Stimulated activated CD8-positive, alpha-beta memory T cell treated with anti-CD3 and anti-CD28 coated beads, Interleukin-4, amount 100 ng/mL, for 1 hour (primary cell): Measurements from ENCODE around the gene ATXN7.

Source experiments
- DNase-seq, 2 donors: peaks; one replicate each; pipeline ENCODE4 v3.0.0-alpha.2; 2020; ENCODE audit warnings: low read depth in 2 of 2, low spot score in 1 of 2

ATXN7 gene

DNA sequence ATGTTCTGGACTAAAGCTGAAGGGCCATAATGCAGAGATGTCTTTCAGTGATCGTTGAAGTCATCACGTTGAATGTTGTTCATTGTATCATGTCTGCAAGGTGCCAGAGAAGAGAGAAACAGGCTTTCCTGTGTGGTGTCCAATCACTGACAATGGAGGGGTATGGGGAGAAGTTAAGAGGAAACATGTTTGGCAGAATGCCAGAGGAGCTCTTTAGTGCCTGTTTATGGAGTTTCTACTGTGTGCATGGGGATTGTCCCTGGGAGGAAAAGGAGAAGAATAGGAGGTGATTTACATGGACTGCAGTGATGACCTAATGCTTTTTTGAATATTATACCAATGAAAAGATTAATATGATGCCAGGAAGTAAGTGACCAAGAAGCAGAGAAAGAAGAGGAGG is 36.8 kb downstream of the ATXN7 start:
- no peak for DNase-seq

DNA sequence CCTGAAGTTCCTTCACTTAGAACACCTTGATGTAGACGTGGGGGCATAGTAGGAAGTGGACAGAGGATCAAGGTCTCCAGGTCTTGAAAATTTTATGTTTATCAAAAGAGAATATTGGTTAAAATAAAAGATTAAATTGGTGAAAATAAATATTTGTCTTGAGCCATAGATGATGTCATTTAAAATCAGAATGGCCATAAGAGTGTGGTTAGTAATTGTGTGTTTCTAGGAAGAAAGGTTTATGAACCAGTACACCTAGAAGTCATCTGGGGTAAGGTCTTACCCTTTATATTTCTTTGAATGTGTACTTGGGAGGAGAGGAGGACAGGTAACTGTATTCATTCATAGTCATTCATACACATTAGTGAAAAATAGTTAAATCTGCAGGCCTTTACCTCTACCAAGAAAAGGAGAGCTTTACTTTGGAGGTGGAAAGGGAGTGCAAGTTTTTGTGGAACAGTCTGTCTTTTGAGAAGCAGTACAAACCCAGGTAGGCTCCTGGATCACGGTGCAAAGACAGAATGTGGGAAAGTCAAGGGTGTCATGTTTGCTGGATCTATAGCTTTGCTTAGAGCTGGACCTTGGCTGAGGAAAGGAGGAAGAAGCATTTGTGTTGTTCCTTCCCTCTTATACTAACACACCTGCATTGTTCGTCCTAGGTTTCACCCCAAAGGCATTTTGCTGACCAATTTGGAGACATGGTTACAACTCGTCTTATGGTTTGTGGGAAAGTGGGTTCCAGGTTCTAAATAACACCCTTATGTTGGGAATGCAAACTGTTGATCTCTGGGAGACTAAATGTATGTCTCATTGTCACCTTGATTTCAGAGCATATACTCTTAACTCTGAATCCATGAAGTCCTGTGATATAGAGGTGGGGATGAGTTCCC is 42.3 kb downstream of the ATXN7 start:
- DNase-seq, result no peak

- DNase-seq, result no peak
Observed at GRCh38 chr3:63908081-63908736, 44.5 kb downstream of the ATXN7 start.

- no peak for DNase-seq
Observed at GRCh38 chr3:63908776-63909175, 45.1 kb downstream of the ATXN7 start.

- no peak for DNase-seq
Observed at GRCh38 chr3:63909431-63909830, 45.8 kb downstream of the ATXN7 start.

DNA sequence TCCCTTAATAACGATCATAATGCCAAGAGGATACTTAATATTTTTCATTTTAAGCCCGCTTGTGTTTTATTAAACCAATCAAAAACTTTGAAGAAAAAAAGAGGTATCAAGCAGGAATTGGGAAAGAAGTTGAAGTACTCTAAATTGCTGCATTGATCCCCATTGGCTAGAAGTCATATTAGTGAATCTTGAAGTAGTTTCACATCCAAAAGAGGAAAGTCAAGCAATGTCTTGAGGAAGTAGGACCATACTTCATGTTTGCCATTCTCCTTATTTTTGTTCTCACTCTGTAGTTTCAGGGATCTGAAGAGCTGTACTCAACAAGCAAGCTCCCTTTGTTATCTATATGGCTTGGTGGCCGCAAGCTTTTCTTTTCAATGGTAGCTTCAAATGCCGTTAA is 46.3 kb downstream of the ATXN7 start:
- no peak for DNase-seq

- no peak for DNase-seq
Observed at GRCh38 chr3:63910891-63911290, 47.2 kb downstream of the ATXN7 start.

DNA sequence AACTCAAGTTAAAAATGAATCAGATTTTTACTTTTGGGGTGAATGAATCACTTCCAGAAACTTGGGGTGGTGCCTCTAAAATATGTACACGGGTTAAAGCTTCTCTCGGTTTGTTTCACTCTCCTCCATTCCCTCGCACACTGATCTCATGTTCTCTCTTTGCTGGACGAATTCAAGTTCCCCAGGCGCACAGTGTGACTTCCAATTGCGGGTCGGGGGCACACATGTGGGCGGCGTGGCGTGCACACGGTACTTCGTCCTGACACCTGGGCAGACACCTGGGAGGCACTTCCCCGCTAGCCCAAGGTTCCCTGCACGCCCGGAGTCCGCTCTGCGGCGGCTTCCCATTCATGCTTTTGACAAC is 47.8 kb downstream of the ATXN7 start:
- no peak for DNase-seq

GRCh38 chr3:63911873-63912767 is 48.5 kb downstream of the ATXN7 start, which contains the start of gene SCAANT1:
Gene SCAANT1, minus strand, starts transcription at chr3:63912383.
- DNase-seq, result peak; percentile 66 to 74

DNA sequence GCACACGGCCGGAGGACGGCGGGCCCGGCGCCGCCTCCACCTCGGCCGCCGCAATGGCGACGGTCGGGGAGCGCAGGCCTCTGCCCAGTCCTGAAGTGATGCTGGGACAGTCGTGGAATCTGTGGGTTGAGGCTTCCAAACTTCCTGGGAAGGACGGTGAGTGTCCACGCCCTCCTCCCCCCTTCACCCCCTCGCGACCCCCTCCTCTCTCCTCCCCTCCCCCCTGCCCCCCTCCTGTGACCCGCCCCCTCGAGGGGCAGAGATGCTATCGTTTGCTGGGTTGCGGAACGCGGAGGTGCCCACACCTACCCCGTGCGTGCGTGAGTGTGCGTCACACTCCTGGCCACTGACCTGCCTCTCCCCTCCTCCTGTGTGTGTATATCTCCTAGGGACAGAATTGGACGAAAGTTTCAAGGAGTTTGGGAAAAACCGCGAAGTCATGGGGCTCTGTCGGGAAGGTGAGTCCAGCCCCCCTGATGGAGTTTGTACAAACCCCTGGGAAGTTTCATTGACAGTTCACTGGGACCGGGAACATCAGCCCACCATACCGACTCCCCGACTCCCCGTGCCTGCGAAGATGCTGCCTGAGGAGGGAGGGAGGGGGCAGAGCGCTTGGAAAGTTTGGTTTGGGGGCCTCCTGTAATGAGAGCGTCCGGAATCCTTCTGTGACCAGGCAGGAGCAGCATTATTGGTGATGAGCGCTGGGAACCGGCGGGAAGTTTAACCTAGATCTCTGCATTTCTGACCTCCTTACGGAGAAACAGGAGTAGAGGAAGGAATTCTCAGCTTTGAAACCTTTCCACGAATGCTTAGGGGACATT is 49.3 kb downstream of the ATXN7 start:
- DNase-seq, result peak; percentile 17 to 23

GRCh38 chr3:63914312-63914711 is 50.6 kb downstream of the ATXN7 start:
- DNase-seq, result no peak

DNA sequence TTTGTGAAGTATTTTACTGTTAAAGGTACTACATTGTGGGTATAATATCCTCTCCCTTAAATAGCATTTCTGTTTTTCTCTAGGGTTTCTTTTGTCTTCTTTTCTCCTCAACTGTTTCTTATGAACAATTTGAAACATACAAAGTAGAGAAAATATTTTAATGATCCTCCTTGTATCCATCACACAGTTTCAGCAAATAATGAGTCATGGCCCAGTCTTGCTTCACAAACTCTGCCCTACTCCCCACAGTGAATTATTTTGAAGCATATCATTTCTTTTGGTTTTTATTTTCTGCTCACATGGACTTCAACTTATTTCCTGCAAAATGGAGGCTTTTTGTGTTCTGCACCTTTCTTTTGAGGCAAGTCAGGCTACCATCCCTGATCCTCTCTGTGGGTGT is 54.7 kb downstream of the ATXN7 start:
- DNase-seq, result no peak

- DNase-seq, result no peak
Observed at GRCh38 chr3:63920001-63920400, 56.3 kb downstream of the ATXN7 start.

DNA sequence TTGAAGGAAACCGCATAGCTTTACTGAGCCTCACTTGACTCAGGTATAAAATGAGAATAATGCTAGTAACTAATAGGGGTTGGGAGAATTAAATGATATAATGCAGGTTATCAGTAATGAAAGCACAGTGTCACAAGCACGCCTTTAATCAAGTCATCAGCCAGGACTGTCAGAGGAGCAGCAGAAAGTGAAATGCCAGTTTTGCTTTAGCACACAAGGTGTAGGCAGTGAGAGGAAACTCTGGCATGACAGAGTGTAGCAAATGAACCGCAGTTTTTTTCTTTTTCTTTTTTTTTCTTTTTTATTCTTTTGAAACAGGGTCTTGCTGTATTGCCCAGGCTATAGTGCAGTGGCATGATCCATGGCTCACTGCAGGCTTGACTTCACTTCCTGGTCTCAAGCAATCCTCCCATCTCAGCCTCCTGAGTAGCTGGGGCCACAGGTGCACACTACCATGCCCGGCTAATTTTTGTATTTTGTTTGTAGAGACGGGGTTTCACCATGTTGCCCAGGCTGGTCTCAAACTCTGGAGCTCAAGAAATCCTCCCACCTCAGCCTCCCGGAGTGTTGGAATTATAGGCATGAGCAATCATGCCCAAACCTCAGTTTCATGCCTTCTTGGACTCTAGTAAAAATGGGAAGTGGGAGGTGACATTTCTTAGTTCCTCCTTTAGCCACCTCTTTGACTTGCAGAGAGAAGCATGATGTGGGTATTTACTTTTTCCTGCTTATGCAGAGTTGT is 58.2 kb downstream of the ATXN7 start:
- DNase-seq, result no peak

- no peak for DNase-seq
Observed at GRCh38 chr3:63922491-63923199, 59.0 kb downstream of the ATXN7 start.

- no peak for DNase-seq
Observed at GRCh38 chr3:63926309-63926708, 62.6 kb downstream of the ATXN7 start.

DNA sequence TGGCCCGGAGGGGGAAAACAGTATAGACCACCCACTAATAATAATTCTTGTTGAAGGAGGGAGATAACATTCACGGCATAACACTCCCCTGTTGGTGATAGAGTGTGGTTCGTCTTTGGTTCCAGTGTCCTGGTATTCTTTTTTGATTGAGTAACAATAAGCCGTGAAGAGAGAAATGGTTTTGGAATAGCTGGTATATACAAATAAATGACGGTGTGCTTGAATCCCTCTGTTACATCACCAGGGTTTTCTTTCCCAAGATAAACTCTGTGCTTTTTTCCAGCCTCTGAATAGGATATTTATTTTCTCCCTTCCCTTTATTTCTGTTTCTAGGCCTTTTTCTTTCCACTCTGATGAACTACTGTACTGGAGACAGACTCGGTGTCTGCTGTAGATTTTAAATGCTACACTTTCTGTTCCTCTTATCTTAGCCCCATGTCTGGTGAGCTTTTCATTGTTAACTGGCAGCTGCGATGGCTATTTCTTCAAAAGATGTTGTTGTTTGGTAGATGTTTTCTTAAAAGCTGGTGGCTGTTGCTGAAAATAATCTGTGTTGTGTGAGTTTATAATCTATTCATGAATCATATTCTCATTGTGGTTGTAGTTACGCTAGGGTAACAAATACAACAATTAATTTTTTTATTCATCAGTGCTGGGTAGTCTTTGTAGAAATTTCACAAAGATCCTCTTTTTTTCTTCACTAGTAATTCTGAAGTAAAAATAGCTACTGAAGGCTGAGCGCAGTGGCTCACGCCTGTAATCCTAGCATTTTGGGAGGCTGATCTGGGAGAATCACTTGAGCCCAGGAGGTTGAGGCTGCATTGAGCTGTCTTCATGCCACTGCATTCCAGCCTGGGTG is 64.0 kb downstream of the ATXN7 start:
- no peak for DNase-seq

DNA sequence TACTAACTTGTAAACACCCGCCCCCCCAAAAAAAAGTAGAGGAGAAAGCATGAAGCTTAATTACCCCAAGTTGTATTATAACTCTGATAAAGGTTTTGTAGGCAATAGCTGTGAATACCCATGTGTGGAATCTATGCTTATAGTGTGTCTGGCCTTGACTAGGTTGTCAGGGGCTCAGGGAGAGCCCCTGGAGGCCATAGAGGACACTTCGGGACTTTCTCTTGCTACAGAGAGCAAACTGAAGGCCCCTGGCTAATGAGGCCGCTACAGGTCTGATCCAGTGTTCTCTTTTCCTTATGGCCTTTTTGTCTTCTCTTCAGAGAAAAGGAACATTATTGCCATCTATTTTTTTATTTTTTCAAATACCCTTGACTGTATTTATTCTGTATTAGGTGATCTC is 67.6 kb downstream of the ATXN7 start:
- DNase-seq, result no peak
